Measurements from ENCODE around the gene DSE. TPM values are rescaled to one million over a fixed set of nuclear protein-coding genes. Genes with fewer than 3 reads are reported as not detected.

DSE gene
- total and polyA plus RNA-seq, 2 donors (not counting 1 experiment from before 2014, with no cell fraction given) = 8.3 to 8.6 TPM

- Histone ChIP-seq H3K27me3 (replicated peaks in 1 of 4; ENCODE audit: control extremely low read depth in 1 of 4, control insufficient read depth in 3 of 4, insufficient read depth in 4 of 4, low read length in 3 of 4) (peaks cover 0 to 2% (median 0%) of the 10 kb centered on the region in 4 experiments), H3K36me3 (replicated peaks in 1 of 2; ENCODE audit: control extremely low read depth in 1 of 2, control insufficient read depth in 1 of 2, extremely low read depth in 1 of 2, insufficient read depth in 2 of 2, low read length in 1 of 2) (peaks cover 0 to 2% of the 10 kb centered on the region in 2 experiments), H3K4me3 (ENCODE audit: control extremely low read depth in 1 of 5, extremely low read depth in 1 of 5, insufficient read depth in 1 of 5, low read depth in 2 of 5, low read length in 4 of 5) (peak overlapping the region; percentile 62 to 89 (median 85)), H2AFZ (ENCODE audit: insufficient read depth, low read depth, low read length, poor library complexity, severe bottlenecking) (peak overlapping the region; percentile 87), H3K27ac (ENCODE audit: low read length in 2 of 2) (peak overlapping the region in 1 of 2 donors; percentile 91), H3K4me2 (replicated peaks; ENCODE audit: low read depth, low read length, poor library complexity, severe bottlenecking) (peak overlapping the region; percentile 89), H4K20me1 (ENCODE audit: control insufficient read depth, insufficient read depth, low read length, poor library complexity, severe bottlenecking) (peaks cover 11% of the 10 kb centered on the region), H3K9ac (ENCODE audit: low read length) (peak overlapping the region; percentile 85), H3K9me3 (ENCODE audit: control extremely low read depth in 1 of 3, control insufficient read depth in 2 of 3, insufficient read depth in 1 of 3, low read length in 2 of 3) (no peaks in the 10 kb centered on the region), H3K4me1 (ENCODE audit: control insufficient read depth in 2 of 2, insufficient read depth in 2 of 2, low read length in 2 of 2) (peaks cover 28 to 30% of the 10 kb centered on the region in 2 donors), H3K79me2 (ENCODE audit: control insufficient read depth, insufficient read depth, low read length) (peaks cover 64% of the 10 kb centered on the region)
- Mint-ChIP-seq H3K9me3 (ENCODE audit: insufficient read depth) (no peaks in the 10 kb centered on the region), H3K4me1 (peaks cover 30% of the 10 kb centered on the region), H3K27ac (peak overlapping the region; percentile 85), H3K27me3 (peaks cover 10% of the 10 kb centered on the region), H3K4me3 (peak overlapping the region; percentile 92)
- ATAC-seq (ENCODE audit: low read depth) (peak; percentile 37), DNase-seq (no peak)
- intact Hi-C loops (cut with micrococcal nuclease) = loop anchor here (2.0 kb wide), 2 partner anchors 21 to 91 kb away; no protein-coding TSS in a partner anchor
- TF ChIP-seq EZH2 (IDR thresholded peaks at IDR 0.05; ENCODE audit: borderline replicate concordance, insufficient read depth, low read depth, low read length, poor library complexity, severe bottlenecking) (no peak), CTCF (IDR thresholded peaks at IDR 0.05) (no peak)
- ChIA-PET CTCF (interaction anchor here (0.6 to 2.3 kb wide), 8 partner anchors 18 to 162 kb away, joined by 3 to 7 read pairs (median 4); no protein-coding TSS in a partner anchor), POLR2A (interaction anchor here (1.0 to 1.3 kb wide), 5 partner anchors 19 to 40 kb away, joined by 3 to 4 read pairs (median 3); no protein-coding TSS in a partner anchor)
- WGBS (ENCODE audit: insufficient coverage) = under 1% methylated on average over 71 of the region's 75 CpGs
Observed at GRCh38 chr6:116371120-116371917, 572 bp downstream of the DSE start.
